ENCODE data around the gene CHRNA3. TPM values are rescaled to one million over a fixed set of nuclear protein-coding genes. Genes with fewer than 3 reads are reported as not detected.
"Not testable (repeated sequence)": the region's sequence is repeated elsewhere in the genome, so short reads cannot be mapped to it uniquely, and the experiment has no call there.

CHRNA3 gene
- total RNA-seq, 4 donors from 2014 or later = 0.08 to 1.2 (median 0.58) TPM

DNA sequence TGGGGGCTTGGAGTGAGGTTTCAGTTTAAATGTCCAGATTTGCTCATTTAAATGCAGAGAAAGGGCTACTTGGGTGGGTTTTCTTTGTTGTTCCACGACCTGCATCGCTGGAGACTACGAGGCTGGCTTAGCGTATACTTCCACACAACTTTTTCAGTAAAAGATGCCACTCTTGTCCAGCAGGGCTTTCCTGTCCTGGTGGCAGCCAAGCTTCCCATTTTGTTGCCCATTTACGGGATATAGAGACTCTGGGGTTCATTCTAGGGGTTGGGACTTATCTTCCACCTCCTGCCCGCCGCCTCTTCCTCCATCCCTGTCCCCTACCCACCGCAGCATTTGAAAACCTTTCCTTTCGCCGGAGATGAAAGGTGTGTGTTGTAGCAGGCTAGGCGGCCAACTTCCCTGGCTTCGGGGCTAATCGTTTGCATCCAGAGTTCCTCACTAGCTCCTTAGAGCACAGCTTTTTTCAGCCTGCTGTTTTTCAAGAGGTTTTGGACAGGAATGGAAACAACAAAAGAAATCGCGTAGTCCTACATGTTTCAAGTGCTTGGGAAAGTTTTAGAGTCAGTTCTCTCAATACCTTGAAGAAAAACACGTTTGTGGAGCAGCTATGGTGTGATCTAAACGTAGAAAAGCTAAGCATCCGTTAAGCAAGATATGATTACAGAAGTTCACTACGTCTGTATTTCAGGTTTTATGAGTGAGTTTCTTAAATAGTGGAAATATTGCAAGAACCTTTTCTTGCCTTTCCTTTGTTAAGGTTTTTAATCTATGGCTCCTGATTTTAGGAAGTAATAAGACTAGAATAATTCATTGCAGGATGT is 54.6 kb downstream of the CHRNA3 start:
- peak overlapping the region; percentile 46 for H3K4me3 ChIP-seq (ENCODE audit: low read depth, poor library complexity, severe bottlenecking)
- TF ChIP-seq POLR2A (IDR thresholded peaks at IDR 0.05) = no peak
- TF ChIP-seq, protein P1, sequence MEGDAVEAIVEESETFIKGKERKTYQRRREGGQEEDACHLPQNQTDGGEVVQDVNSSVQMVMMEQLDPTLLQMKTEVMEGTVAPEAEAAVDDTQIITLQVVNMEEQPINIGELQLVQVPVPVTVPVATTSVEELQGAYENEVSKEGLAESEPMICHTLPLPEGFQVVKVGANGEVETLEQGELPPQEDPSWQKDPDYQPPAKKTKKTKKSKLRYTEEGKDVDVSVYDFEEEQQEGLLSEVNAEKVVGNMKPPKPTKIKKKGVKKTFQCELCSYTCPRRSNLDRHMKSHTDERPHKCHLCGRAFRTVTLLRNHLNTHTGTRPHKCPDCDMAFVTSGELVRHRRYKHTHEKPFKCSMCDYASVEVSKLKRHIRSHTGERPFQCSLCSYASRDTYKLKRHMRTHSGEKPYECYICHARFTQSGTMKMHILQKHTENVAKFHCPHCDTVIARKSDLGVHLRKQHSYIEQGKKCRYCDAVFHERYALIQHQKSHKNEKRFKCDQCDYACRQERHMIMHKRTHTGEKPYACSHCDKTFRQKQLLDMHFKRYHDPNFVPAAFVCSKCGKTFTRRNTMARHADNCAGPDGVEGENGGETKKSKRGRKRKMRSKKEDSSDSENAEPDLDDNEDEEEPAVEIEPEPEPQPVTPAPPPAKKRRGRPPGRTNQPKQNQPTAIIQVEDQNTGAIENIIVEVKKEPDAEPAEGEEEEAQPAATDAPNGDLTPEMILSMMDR (IDR thresholded peaks at IDR 0.05) = no peak
- intact Hi-C loops (cut with DNase I; ENCODE audit: low total_unique reads) = no loop called here
- DNase-seq (ENCODE audit: low spot score in 2 of 2) = no peak
- 3 to 4% methylated on average over 19 of the region's 19 CpGs for WGBS, 2 donors

DNA sequence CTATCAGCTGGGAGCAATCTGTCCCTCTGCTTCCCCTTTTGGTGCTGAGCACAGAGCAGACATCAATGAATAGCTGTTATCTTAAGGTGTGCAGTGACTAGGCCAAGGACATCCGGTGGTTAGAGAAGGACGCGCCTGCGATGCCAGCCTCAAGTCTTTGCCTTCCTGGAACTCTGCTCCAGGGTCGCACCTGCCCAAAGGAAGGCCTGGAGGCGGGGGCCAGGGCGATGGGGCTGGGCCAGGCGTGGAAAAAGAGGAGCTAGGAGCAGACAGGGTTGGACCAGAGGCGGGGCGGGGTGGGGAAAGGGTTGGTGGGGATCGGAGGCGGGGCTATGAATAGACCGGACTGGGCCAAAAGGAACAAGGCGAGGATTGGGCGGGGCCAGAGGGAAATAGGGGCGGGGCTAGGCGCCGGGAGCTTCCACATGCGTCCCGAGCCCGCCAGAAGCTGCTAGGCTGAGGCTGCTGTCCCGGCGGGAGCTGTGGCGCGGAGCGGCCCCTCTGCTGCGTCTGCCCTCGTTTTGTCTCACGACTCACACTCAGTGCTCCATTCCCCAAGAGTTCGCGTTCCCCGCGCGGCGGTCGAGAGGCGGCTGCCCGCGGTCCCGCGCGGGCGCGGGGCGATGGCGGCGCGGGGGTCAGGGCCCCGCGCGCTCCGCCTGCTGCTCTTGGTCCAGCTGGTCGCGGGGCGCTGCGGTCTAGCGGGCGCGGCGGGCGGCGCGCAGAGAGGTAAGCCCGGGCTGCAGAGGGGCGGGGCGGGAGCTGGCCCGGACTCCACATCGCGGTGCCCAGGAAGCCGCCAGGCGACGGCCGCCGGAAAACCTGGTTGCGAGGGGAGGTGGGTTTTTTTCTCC is 55.5 kb downstream of the CHRNA3 start, which contains the start of gene CHRNA5:
CHRNA5 (plus strand) TSS at position 424 of the 854 bp plus-strand sequence; CDS start at position 624, 200 bp downstream.
- intact Hi-C loops (cut with DNase I; ENCODE audit: low total_unique reads) = no loop called here
- 1% methylated on average over 32 to 62 of the region's 75 CpGs for WGBS, 2 donors
- peak within 1 kb of the TSS; percentile 46 for H3K4me3 ChIP-seq (ENCODE audit: low read depth, poor library complexity, severe bottlenecking)
- TF ChIP-seq, protein P1 (IDR thresholded peaks at IDR 0.05) = no peak
- no peak for TF ChIP-seq POLR2A (IDR thresholded peaks at IDR 0.05)
- DNase-seq (ENCODE audit: low spot score in 2 of 2) = peak; percentile 89 to 98

- DNase-seq (ENCODE audit: low spot score in 2 of 2) = no peak
- intact Hi-C loops (cut with DNase I; ENCODE audit: low total_unique reads) = no loop called here
- TF ChIP-seq, protein P1 (IDR thresholded peaks at IDR 0.05) = no peak
- TF ChIP-seq POLR2A (IDR thresholded peaks at IDR 0.05) = no peak
- no peak overlapping the region for H3K4me3 ChIP-seq (ENCODE audit: low read depth, poor library complexity, severe bottlenecking)
- WGBS, 2 donors = 64 to 77% methylated on average over 11 of the region's 11 CpGs
Observed at GRCh38 chr15:78564743-78565096, 56.1 kb downstream of the CHRNA3 start.

DNA sequence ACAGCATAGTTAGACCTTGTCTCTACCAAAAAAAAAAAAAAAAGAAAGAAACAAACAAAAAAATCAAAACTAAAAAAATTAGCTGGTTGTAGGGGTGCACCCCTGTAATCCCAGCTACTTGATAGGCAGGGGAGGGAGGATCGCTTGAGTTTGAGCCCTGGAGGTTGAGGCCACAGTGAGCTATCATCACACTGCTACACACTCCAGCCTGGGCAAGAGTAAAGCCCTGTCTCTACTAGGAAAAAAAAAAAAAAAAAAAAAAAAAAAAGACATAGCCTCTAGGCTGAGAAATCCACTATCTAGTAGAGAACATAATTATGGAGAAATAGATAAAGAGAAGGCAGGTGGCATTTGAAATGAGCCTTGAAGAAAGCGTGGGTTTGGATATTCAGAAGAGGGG is 57.7 kb downstream of the CHRNA3 start:
- TF ChIP-seq, protein P1 (IDR thresholded peaks at IDR 0.05) = no peak
- no peak for TF ChIP-seq POLR2A (IDR thresholded peaks at IDR 0.05)
- no peak overlapping the region for H3K4me3 ChIP-seq (ENCODE audit: low read depth, poor library complexity, severe bottlenecking)
- DNase-seq (ENCODE audit: low spot score in 2 of 2) = no peak
- intact Hi-C loops (cut with DNase I; ENCODE audit: low total_unique reads) = no loop called here
- 89% methylated on average over 2 of the region's 2 CpGs for WGBS, 2 donors

GRCh38 chr15:78561490-78561889 is 59.3 kb downstream of the CHRNA3 start:
- H3K4me3 ChIP-seq (ENCODE audit: low read depth, poor library complexity, severe bottlenecking) = no peak overlapping the region
- WGBS, 2 donors = 83 to 85% methylated on average over 5 of the region's 5 CpGs
- intact Hi-C loops (cut with DNase I; ENCODE audit: low total_unique reads) = no loop called here
- no peak for DNase-seq (ENCODE audit: low spot score in 2 of 2)
- TF ChIP-seq, protein P1 (IDR thresholded peaks at IDR 0.05) = no peak
- no peak for TF ChIP-seq POLR2A (IDR thresholded peaks at IDR 0.05)

DNA sequence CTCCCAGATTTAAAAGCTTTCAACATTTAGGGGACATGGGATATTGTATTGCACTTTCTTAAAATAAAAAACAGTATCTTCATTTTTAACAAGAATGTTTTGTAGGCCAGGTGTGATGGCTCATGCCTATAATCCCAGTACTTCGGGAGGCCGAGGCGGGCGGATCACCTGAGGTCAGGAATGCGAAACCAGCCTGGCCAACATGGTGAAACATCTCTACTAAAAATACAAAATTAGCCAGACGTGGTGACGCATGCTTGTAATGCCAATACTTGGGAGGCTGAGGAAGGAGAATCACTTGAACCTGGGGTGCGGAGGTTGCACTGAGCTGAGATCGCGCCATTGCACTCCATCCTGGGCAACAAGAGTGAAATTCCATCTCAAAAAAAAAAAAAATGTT is 60.6 kb downstream of the CHRNA3 start:
- intact Hi-C loops (cut with DNase I; ENCODE audit: low total_unique reads); H3K4me3 ChIP-seq (ENCODE audit: low read depth, poor library complexity, severe bottlenecking); DNase-seq (ENCODE audit: low spot score in 2 of 2): not testable (repeated sequence)
- 95% methylated on average over 10 of the region's 10 CpGs for WGBS, 2 donors
